Daoy (cell line): Measurements from ENCODE around the gene MYO3A. TPM values are rescaled to one million over a fixed set of nuclear protein-coding genes. Genes with fewer than 3 reads are reported as not detected.

Experiments
- DNase-seq: peaks from one replicate; pipeline ENCODE4 v3.0.0-alpha.2; 2015; ENCODE audit warnings: low read depth
- total RNA-seq: library from RNA; depleted of rRNA; stranded (reverse); fragments of >200 nt; shearing (Covaris generic); gene quantifications from 2 replicates; pipeline ENCODE4 v1.2.3, GENCODE V29; 2014

MYO3A gene
- total RNA-seq, 1 experiment from 2014 or later, result 1.7 TPM

DNA sequence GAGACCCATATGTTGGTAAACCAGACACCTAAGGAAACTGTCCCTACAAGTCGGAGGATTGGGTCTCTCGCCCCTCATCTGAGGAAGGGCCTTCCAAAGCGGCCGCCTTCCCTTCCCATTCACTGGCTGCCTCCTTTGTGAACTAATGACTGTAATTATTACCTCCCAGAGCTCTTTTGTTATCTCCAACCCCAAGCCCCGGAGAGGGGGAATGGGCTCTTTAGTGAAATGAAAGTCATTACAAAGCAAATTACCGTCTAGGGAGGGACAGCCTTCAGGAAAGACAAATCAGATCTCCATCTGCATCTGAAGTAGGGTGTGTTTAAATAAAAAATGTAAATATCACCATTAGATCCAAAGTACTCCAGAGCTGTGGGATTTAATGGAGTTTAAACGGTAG, 280.0 kb downstream of the MYO3A start:
- no peak for DNase-seq

DNA sequence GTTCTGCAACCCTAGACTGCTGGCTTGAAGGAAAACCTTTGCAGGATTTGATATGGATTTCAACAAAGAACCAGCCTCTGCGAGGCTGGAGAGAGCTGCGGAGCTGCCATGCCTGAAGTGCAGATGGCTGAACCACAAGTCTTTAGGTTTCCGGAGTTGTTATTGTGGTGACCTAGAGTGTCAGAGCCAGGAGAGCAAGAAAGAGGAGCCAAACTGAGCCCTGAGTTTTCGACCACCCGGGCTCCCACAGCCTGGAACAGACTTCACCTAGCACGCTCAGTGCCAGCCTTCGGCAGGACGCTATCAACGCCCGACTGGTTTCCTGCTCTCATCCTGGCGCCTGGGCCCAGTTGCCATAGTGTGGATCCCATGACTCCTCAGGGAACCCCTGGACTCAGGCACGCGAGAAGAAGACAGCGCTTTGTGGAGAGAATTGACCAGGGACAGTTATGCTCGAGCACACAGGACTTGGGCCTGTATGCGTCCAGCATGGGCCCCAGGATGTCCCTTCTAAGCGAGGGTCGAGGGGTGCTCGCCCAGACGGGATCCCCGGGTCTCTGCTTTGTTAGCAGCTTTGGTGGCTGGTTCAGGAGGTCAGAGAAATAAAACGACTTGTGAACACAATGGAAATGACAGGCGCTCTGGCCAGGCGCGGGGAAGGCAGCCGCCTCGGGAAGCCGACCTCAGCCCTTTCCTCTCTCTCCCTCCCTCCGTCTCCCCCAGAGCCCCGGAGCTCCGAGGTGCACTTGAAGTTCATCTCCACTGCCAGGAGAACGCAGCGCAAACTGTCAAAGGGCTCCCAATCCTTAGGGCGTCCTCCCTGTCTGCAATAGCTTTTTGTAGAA, 280.7 kb downstream of the MYO3A start:
- peak; percentile 4 for DNase-seq

DNA sequence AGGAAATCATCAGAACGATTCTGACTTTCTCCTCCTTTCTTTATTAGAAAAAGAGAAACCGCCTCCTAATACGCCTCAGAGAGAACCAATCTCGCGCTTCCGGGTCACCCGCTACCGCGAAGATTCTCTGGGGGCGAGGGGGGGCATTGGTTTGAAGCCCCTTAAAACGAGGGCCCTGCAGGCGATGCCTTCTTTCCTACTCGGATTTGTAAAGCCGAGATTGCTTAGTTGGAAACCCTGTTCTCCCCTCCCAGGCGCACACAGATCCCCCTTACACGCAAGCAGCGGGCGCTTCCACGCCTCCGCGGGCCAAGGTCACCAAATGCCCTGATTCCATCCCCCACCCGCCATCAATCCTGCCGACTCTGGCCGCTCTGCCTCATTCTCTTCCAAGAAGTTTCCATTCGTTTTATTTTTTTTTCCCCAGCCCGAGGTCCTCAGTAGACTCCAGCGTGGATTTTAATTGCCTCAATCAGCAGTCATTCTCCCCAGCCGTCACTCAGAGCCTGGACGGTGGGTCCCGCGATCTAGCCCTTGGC, 281.4 kb downstream of the MYO3A start:
- no peak for DNase-seq

GRCh38 chr10:26215935-26216584, 282.0 kb downstream of the MYO3A start:
- peak; percentile 67 for DNase-seq

GRCh38 chr10:26216585-26217395, 282.8 kb downstream of the MYO3A start, which contains the start of gene GAD2:
Gene GAD2 (plus strand): TSS chr10:26216774. CDS start chr10:26216810, 36 bp downstream.
- DNase-seq, result peak; percentile 10

DNA sequence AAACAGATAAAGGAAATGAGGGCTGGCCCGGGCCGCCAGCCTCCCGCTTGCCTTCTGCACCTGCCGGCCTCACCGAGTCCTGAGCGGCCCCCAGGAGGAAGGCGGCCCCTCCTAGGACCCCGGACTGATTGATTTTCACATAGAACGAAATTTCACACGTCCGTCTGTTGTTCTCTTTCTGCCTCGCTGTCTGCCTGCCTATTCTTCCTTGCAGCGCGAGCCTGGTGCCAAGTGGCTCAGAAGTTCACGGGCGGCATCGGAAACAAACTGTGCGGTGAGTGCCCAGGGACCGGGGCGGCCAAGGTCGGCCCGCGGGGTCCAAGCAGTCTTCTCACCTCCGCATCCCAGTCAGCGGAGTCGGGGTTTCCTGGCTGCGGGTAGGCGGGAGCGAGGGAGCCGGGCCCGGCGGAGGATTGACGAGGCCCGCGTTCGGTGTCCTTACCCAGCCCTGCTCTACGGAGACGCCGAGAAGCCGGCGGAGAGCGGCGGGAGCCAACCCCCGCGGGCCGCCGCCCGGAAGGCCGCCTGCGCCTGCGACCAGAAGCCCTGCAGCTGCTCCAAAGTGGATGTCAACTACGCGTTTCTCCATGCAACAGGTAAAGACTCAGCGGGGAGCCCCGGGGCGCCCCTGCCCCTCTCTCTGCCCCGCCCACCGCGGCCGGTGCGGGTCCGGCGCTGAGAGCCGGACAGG, 283.5 kb downstream of the MYO3A start:
- peak; percentile 16 for DNase-seq

GRCh38 chr10:26219676-26220075, 285.6 kb downstream of the MYO3A start:
- DNase-seq, result no peak

DNA sequence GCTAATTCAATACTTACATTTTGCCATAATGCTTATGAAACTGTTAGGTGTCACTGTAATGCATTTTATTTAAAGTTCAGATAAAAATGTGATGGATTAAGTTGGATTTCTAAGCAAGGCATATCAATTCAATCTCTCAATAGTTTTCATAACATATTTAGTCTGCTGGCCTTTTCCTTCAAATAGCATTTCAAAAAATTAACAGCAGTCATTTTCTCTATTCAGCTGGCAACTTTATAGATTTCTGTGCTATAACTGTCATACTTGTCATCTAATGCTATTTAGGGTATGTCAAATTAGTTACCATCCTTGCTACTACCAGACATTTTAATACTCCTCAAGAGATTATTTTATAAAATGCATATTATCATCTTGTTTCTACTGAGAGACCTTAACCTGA, 286.9 kb downstream of the MYO3A start:
- no peak for DNase-seq

DNA sequence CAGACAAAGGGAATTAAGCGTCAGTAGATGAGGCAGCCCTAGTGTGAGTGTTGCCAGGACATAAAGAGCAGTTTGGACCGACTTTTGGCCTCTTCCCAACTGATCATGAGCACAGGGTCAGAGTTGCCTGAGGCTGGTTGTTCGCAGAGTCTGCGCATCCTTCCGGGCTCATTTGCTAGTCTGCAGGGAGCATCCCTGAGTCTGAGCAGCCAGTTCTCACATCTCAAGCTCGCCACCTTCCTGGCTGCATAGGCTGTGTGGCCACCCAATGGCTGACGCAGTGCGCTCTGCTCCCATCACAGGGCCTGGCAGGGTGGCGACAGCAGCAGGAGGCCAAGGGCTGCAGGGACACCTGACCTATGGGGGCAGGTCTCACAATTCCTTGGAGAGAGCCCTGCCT, 287.5 kb downstream of the MYO3A start:
- DNase-seq, result no peak

DNA sequence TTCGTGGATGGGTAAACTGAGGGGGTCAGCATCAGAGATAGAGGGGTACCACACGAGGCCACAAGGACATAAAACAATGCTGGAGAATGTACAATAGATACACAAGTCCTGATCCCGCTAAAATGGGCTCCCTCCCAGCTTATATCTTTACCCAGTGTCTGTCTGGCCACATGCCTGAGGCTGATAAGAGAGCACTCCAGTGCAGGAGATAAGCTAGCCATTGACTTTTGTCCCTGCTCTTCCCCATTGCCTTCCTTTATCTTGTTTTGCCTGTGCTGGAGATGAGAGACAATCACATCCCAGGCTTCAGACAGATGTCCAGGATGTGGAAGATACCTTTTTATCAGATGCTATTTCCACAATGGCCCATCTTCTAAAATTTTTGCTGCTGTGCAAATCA, 288.5 kb downstream of the MYO3A start:
- no peak for DNase-seq

DNA sequence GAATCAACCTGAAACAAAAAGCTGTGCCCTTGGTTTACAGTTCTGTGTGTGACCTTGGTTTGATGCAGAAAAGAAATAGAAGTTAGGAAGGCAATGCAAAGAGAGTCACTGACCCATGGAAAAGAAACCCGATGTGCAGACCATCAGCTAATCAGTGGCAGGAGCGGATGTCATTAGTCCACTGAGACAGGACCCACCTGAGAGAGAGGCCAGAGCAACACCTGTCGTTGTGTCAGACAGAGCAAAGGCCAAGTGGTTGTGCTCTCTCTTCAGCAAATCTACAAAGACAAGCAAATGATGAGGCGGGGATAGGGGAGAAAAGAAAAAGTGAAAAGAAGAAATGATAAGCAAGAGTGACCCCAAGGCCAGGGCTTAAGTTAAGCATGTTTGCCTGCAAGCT, 291.3 kb downstream of the MYO3A start:
- no peak for DNase-seq

DNA sequence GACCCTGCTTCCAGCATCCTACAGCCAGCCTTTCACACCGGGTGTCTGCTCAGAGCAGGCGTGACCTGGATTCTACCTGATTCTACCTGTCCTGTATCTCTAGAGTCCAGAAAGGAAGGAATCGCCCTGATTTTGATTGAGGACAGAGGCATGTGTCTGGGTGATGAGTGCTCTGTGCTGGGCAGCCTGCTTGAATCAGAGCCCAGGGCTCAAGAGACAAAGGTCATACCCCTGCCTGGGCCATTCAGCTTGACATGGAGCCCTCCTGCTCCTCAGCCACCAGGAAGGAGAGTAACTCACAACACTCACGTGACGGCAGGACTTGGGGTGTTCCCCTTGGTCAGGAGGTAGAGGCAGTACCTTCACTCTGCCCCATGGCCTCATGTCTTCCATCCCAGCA, 293.8 kb downstream of the MYO3A start:
- no peak for DNase-seq

DNA sequence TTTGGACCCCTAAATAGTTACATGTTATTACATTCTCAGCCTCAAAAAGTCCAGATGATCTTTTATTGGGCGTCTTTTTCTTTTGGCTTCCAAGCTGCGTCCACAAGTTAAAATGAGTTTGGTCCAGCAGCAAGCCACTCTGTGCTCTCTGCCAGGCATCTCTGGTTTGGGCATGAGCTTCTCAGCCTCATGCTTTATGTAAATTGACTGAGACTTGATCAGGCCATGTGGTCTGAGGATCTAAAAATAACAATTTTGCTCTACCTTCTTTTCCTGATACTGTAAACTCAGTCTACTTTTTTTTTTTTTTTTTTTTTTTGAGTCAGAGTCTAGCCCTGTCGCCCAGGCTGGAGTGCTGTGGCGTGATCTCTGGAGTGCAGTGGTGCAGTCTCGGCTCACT, 298.1 kb downstream of the MYO3A start:
- no peak for DNase-seq

DNA sequence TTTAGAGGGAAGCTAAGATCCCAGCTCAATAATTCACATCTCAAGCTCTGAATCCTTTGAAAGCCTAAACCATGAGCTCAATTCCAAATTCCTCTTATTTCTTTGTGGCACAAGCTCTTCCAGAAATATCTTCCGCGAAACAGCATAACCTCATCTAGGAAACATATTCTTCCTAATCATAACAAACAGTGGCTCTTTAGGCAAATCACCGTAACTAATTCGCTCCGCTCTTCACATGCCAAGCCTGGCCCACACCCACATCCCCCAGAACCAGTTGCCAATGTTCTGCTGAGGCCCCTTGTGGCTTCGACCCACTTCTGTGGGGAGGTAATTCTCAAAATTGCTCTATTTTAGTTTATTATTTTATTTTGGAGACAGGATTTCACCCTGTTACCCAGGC, 301.7 kb downstream of the MYO3A start:
- DNase-seq, result no peak

DNA sequence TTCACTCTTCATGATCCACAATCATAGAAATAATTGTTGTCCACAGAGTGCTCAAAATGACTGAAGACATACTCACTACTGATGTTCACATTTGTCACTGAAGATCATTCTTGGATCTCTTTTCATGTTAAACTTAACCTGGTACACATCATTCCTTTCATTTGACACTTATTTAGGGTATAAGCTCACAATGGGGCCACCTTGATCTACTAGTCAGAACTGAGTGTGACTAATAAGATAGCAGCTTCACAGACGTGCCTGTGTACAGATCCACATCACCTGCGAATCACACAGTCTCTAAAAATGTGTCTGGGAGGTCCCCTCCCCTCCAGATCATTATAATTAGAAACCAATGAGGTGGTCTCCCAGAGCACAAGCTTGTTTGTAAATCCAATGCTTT, 304.3 kb downstream of the MYO3A start:
- DNase-seq, result no peak

DNA sequence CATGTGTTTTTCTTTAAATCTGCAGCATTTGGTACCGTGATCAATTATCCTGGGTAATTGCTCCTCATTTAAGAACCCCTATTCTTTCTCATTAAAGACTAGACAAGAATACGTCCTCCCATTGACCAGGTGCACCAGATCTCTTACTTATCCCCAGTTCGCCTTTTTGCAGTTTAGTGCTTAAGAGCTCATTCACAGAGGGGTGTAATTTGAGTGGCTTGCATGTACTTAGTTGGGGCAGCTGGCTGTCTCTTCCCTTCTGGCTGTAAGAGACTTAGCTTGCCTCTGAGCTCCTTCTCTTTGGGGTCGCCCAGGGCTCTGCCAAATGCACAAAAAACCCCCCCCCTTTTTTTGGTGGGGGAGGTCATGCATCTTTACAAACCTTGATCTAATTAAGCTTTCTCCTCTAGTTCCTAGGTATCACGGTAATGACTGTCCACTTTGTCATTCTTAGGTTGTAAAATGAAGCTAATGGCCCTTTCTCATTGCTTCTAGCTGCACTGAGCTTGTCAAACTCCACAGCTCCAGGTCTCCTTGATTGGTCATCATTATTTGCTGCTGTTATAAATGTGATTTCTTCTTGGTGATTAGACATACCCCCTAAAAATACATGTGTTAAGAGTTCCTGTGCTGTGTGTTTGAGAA, 308.8 kb downstream of the MYO3A start:
- no peak for DNase-seq

DNA sequence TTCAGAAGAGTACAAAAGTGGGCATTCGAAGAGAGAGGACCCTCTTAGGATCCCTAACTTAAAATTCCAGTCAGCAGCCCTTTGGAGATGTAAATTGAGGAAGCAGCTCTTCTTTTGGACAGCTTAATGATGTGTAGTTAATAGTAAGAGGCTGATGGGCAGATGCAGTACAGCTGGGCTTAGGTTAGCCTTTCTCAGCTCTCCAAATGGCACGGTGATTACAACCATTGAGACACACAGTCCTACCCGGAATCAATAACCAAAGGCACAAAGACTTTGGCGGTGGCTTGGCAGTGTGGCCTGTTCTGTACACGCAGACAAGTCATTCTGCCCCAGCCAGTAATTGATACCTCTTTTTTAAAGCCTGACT, 309.3 kb downstream of the MYO3A start:
- no peak for DNase-seq

DNA sequence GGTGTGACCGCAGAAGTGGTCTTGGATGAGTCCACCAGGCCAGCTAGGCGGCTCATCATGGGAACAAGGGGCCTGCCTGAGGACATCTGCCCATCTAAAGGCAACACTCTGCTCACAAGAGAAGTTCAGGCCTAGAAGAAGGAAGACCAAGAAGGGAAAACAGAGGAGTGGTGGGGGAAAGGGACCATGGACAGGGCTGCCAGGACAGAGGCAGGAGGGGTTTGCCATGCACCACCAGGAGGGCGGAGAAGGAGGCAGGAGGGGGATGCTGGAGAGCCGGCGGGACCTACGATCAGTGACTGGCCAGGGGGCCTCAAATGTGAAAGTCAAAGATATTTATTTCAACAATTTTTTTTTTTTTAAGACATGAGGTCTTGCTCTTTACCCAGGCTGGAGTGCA, 315.7 kb downstream of the MYO3A start:
- DNase-seq, result no peak

GRCh38 chr10:26251925-26252324, 317.9 kb downstream of the MYO3A start:
- DNase-seq, result no peak

DNA sequence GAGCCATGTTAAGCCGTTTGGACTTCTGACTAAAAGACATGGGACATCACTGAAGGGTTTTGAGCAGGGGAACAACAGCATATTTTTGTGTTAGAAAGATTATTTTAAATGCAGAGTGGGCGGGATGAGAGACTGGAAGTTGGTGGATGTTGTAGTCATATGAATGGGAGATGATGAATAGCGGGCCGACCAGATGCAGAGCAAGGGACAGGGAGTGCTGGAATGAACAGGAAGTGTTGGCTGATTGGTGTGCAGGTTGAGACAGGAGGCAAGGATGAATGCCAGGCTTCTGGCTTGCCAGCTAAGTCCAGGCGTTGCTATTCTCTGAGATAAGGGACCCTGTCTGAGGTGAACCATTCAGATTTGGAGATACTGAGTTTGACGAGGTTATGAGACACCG, 320.6 kb downstream of the MYO3A start:
- no peak for DNase-seq

GRCh38 chr10:26259341-26259740, 325.3 kb downstream of the MYO3A start:
- no peak for DNase-seq
